Measurements from ENCODE around the gene MRPS14.

DNA sequence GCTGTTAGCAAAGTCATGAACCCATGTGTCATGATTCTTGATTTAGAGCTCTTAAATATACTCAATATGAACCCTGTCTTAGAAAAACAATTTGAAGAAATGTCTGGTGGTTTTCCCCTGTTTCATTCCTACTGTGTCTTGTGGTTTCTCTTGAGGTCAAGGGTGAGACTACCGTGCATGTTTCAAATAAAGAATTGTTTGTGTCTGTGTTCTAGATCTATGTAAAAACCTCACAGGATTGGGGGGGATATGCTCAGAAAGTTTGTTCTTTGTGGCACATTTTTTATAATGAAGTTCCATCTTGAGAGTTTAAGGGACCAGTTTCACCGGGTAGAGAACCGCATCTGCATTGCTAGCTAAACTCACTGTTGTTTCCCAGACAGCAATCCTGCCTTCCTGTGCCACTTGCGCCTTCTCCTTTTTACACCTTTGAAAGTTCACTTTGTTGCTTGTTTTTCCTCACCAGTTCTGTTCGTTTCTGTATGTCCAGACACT lies 54.4 kb downstream of the MRPS14 start:
- TF ChIP-seq POLR2A (IDR thresholded peaks at IDR 0.05; ENCODE audit: low read depth, low read length), result no peak
- TF ChIP-seq TAF1 (IDR thresholded peaks at IDR 0.05; ENCODE audit: borderline replicate concordance, low read depth, low read length), result no peak

Measured in GM12892 (cell line).